ENCODE results near the gene EXPH5.

DNA sequence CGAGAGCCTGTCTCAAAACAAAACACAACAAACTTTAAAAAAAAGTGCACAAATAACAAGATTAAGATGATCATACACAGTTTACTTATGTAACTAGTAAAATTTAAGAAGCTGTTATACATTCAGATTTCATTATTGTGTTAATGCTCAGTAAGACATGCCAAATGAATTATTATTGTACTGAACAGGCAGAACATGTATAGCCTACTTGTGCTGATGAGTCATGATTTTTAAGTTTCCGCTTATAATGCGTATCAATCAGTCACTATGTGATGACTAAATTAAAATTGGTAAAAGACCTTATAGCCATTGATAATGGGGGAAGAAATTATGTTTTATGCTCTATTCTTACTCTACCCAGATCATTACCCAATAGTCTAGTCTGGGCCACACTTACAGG lies 20.5 kb upstream of the EXPH5 start:
- TF ChIP-seq, protein P1, sequence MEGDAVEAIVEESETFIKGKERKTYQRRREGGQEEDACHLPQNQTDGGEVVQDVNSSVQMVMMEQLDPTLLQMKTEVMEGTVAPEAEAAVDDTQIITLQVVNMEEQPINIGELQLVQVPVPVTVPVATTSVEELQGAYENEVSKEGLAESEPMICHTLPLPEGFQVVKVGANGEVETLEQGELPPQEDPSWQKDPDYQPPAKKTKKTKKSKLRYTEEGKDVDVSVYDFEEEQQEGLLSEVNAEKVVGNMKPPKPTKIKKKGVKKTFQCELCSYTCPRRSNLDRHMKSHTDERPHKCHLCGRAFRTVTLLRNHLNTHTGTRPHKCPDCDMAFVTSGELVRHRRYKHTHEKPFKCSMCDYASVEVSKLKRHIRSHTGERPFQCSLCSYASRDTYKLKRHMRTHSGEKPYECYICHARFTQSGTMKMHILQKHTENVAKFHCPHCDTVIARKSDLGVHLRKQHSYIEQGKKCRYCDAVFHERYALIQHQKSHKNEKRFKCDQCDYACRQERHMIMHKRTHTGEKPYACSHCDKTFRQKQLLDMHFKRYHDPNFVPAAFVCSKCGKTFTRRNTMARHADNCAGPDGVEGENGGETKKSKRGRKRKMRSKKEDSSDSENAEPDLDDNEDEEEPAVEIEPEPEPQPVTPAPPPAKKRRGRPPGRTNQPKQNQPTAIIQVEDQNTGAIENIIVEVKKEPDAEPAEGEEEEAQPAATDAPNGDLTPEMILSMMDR (IDR thresholded peaks at IDR 0.05): no peak
- TF ChIP-seq POLR2A (IDR thresholded peaks at IDR 0.05): no peak
- TF ChIP-seq POLR2AphosphoS5 (IDR thresholded peaks at IDR 0.05): no peak
- TF ChIP-seq EP300 (IDR thresholded peaks at IDR 0.05): no peak

Data from sigmoid colon (tissue), 4 donors.